OCI-LY3 (cell line): Measurements from ENCODE around the gene TEX19.

Experiments
- H2AFZ ChIP-seq: fragments of 200-600, 300-600 bp; shearing (Covaris generic); 2 replicates; pipeline ENCODE4 v1.6.0; 2014; ENCODE audit warnings: antibody characterized with exemption, low read depth, low read length
- H3K27ac ChIP-seq: fragments of 200-600, 300-600 bp; sonication (generic); 2 replicates; pipeline ENCODE4 v1.5.1; 2014; ENCODE audit warnings: mild to moderate bottlenecking, low read length, moderate library complexity, mixed read lengths
- H3K27me3 ChIP-seq: fragments of 200-600, 300-600 bp; sonication (generic); 2 replicates; pipeline ENCODE4 v1.6.1; 2014; ENCODE audit warnings: low read depth, low read length, mixed read lengths
- H3K36me3 ChIP-seq: fragments of 200-600, 300-600 bp; sonication (generic); replicated peaks from 2 replicates; pipeline ENCODE3; 2014; ENCODE audit warnings: low read depth, low read length, mixed read lengths
- H3K4me1 ChIP-seq: fragments of 300-600, 200-600 bp; sonication (generic); 2 replicates; pipeline ENCODE4 v1.6.1; 2014; ENCODE audit warnings: low read length, mixed read lengths
- H3K4me2 ChIP-seq: fragments of 200-600, 300-600 bp; sonication (generic); 2 replicates; pipeline ENCODE4 v1.6.1; 2014; ENCODE audit warnings: low read length, mixed read lengths
- H3K4me3 ChIP-seq: fragments of 300-600, 200-600 bp; sonication (generic); 2 replicates; pipeline ENCODE4 v1.5.1; 2014; ENCODE audit warnings: antibody characterized with exemption, mild to moderate bottlenecking, low read length, moderate library complexity
- H3K79me2 ChIP-seq: fragments of 300-600, 200-600 bp; shearing (Covaris generic); 2 replicates; pipeline ENCODE4 v1.6.1; 2014; ENCODE audit warnings: mild to moderate bottlenecking, low read length, mixed read lengths
- H3K9ac ChIP-seq: fragments of 300-600, 200-600 bp; shearing (Covaris generic); 2 replicates; pipeline ENCODE4 v1.6.0; 2014; ENCODE audit warnings: mild to moderate bottlenecking, low read length, moderate library complexity
- H3K9me3 ChIP-seq: fragments of 200-600, 300-600 bp; shearing (Covaris generic); 2 replicates; pipeline ENCODE4 v1.6.1; 2014; ENCODE audit warnings: low read length, mixed read lengths; ENCODE audit not compliant: insufficient read depth
- H4K20me1 ChIP-seq: fragments of 200-600, 300-600 bp; sonication (generic); 2 replicates; pipeline ENCODE4 v1.6.1; 2016; ENCODE audit warnings: low read length, mixed read lengths; ENCODE audit not compliant: insufficient read depth
- CTCF ChIP-seq: fragments of 200-600, 300-600 bp; sonication (generic); IDR thresholded peaks from 2 replicates; pipeline ENCODE4 v1.5.1; 2014; ENCODE audit warnings: antibody characterized with exemption, low read length, low read depth
- EZH2phosphoT487 ChIP-seq: fragments of 200-600 bp; shearing (Covaris generic); IDR thresholded peaks from 2 replicates; pipeline ENCODE4 v1.6.1; 2018; ENCODE audit warnings: antibody characterized with exemption, mixed run types, low read depth

TEX19 gene

GRCh38 chr17:82382933-82383255 lies 23.8 kb downstream of the TEX19 start:
- Histone ChIP-seq H3K36me3 (no peaks in the 10 kb centered on the region), H4K20me1 (no peaks in the 10 kb centered on the region), H3K27me3 (peaks cover 4% of the 10 kb centered on the region), H3K9ac (no peak overlapping the region), H3K4me2 (no peak overlapping the region), H3K79me2 (no peaks in the 10 kb centered on the region), H3K4me1 (no peaks in the 10 kb centered on the region), H2AFZ (no peak overlapping the region), H3K27ac (no peak overlapping the region), H3K9me3 (no peaks in the 10 kb centered on the region), H3K4me3 (no peak overlapping the region)
- TF ChIP-seq CTCF (no peak), EZH2phosphoT487 (no peak)

GRCh38 chr17:82383411-82383810 lies 24.4 kb downstream of the TEX19 start:
- Histone ChIP-seq H3K4me2 (no peak overlapping the region), H3K36me3 (no peaks in the 10 kb centered on the region), H3K4me1 (no peaks in the 10 kb centered on the region), H3K4me3 (no peak overlapping the region), H4K20me1 (no peaks in the 10 kb centered on the region), H3K79me2 (no peaks in the 10 kb centered on the region), H3K9me3 (no peaks in the 10 kb centered on the region), H3K9ac (no peak overlapping the region), H3K27me3 (peaks cover 4% of the 10 kb centered on the region), H2AFZ (no peak overlapping the region), H3K27ac (no peak overlapping the region)
- TF ChIP-seq CTCF (no peak), EZH2phosphoT487 (no peak)

- Histone ChIP-seq H3K9ac (no peak overlapping the region), H3K36me3 (no peaks in the 10 kb centered on the region), H4K20me1 (no peaks in the 10 kb centered on the region), H3K27me3 (no peaks in the 10 kb centered on the region; the same call in 1 of the 2 replicates), H3K9me3 (no peaks in the 10 kb centered on the region), H3K4me1 (no peaks in the 10 kb centered on the region), H3K4me3 (no peak overlapping the region), H2AFZ (no peak overlapping the region), H3K27ac (no peak overlapping the region), H3K79me2 (no peaks in the 10 kb centered on the region), H3K4me2 (no peak overlapping the region)
- TF ChIP-seq EZH2phosphoT487, result no peak
- TF ChIP-seq CTCF, result no peak
Measured at GRCh38 chr17:82384051-82384729, 25.1 kb downstream of the TEX19 start.

DNA sequence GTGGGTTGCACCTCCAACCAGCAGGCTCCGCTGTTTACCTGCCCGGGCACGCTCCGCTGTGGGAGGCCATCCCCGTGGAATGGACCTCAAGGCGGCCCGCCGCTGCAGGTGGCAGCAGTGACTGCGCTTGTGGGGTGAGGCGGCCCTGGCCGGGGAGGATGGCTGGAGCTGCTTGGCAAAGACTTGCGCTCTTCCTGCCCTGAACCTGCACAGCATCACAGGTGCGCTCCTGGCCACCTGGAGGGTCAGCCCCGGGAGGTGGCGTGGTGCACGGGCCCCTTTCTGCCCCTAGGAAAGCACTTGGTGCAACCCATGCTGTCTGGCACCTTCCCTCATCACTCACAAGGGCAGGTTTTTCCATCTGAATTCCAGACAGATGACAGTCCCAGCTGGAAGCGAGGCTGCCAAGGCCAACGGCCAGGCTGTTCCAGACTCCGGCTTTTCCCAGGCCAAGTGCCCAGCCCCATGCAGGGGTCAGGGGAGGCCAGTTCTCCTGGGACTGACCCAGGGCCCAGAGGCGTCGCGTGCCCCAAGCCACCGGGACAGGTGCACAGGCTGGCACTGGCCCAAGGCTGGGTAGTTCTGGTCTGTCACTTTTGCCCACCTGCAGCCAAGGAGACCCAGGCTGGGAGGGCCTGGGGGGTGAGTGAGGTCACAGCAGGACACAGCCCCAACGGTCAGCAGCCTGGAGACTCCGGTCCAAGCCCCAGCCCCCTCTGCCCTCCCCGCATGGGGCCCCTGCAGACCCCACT lies 25.9 kb downstream of the TEX19 start:
- Histone ChIP-seq H3K27me3 (no peaks in the 10 kb centered on the region; the same call in 1 of the 2 replicates), H4K20me1 (no peaks in the 10 kb centered on the region), H3K9ac (no peak overlapping the region), H3K9me3 (no peaks in the 10 kb centered on the region), H3K27ac (no peak overlapping the region), H3K79me2 (no peaks in the 10 kb centered on the region), H3K36me3 (no peaks in the 10 kb centered on the region), H2AFZ (no peak overlapping the region), H3K4me1 (no peaks in the 10 kb centered on the region), H3K4me3 (no peak overlapping the region), H3K4me2 (no peak overlapping the region)
- TF ChIP-seq CTCF (no peak), EZH2phosphoT487 (no peak)
